ENCODE measurements around the gene MAN1A1. TPM values are rescaled to one million over a fixed set of nuclear protein-coding genes. Genes with fewer than 3 reads are reported as not detected.

MAN1A1 gene
- polyA plus RNA-seq, 1 donor (not counting 4 experiments of a cell fraction or from before 2014, with no cell fraction given): 20.2 TPM

DNA sequence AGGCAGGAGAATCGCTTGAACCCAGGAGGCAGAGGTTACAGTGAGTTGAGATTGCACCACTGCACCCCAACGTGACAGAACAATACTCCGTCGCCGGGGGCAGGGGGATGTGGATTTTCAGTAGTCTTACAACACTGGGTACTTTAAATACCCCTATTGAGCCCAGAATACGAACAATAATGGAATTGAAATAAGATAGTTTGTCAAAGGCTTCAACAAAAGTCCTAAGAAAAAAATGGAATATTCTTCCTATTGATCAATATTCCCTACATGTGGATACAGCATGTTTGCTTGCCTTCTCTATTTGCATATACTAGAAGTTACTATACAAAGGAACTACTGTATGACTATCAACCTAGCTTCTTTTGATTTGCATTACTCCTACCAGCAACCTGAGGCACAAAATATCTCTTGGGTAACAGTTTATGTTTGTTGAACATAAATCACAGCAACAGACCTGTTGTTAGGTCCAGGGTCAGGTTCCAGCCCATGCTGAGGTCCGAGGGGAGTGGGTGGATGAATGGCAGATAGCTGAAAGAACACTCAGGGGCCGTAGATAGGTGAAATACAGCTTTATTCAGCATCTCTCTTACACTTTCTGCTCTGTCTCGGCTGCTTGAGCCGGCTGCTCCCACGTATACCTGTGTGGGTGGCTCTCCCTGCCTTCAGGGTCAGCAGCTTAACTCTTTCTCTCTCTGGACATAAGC, 23.8 kb downstream of the MAN1A1 start:
- TF ChIP-seq EZH2 (IDR thresholded peaks at IDR 0.05; ENCODE audit: low read length): no peak
- TF ChIP-seq, protein P1, sequence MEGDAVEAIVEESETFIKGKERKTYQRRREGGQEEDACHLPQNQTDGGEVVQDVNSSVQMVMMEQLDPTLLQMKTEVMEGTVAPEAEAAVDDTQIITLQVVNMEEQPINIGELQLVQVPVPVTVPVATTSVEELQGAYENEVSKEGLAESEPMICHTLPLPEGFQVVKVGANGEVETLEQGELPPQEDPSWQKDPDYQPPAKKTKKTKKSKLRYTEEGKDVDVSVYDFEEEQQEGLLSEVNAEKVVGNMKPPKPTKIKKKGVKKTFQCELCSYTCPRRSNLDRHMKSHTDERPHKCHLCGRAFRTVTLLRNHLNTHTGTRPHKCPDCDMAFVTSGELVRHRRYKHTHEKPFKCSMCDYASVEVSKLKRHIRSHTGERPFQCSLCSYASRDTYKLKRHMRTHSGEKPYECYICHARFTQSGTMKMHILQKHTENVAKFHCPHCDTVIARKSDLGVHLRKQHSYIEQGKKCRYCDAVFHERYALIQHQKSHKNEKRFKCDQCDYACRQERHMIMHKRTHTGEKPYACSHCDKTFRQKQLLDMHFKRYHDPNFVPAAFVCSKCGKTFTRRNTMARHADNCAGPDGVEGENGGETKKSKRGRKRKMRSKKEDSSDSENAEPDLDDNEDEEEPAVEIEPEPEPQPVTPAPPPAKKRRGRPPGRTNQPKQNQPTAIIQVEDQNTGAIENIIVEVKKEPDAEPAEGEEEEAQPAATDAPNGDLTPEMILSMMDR (optimal IDR thresholded peaks at IDR 0.05 in 1 of 3, IDR thresholded peaks at IDR 0.05 in 1 of 3, conservative IDR thresholded peaks at IDR 0.05 in 1 of 3; ENCODE audit: extremely low read depth in 1 of 3, insufficient read depth in 2 of 3, low read length in 3 of 3): no peak
- Histone ChIP-seq H3K4me2 (ENCODE audit: control insufficient read depth, extremely low read depth, insufficient read depth, low read depth, low read length) (no peak overlapping the region), H3K27me3 (ENCODE audit: control insufficient read depth, extremely low read depth, insufficient read depth, low read length) (no peaks in the 10 kb centered on the region), H3K79me2 (ENCODE audit: control insufficient read depth, insufficient read depth, low read length) (peaks cover 7% of the 10 kb centered on the region), H3K9me1 (ENCODE audit: control insufficient read depth, extremely low read depth, insufficient read depth, low read length) (peaks cover 3% of the 10 kb centered on the region), H3K9ac (ENCODE audit: control insufficient read depth, extremely low read depth, insufficient read depth, low read length) (no peak overlapping the region), H4K20me1 (ENCODE audit: control insufficient read depth, extremely low read depth, insufficient read depth, low read length) (no peaks in the 10 kb centered on the region), H3K27ac (ENCODE audit: control insufficient read depth, insufficient read depth, low read length) (no peak overlapping the region), H3K4me3 (ENCODE audit: control insufficient read depth in 2 of 3, extremely low read depth in 1 of 3, insufficient read depth in 2 of 3, low read depth in 1 of 3, low read length in 3 of 3) (no peak overlapping the region), H3K4me1 (ENCODE audit: control insufficient read depth, extremely low read depth, insufficient read depth, low read length) (peaks cover 13% of the 10 kb centered on the region), H2AFZ (ENCODE audit: control insufficient read depth, low read length) (no peak overlapping the region), H3K9me3 (ENCODE audit: control insufficient read depth, low read depth, low read length) (no peaks in the 10 kb centered on the region), H3K36me3 (ENCODE audit: control insufficient read depth in 2 of 2, extremely low read depth in 1 of 2, insufficient read depth in 2 of 2, low read length in 2 of 2) (no peaks in the 10 kb centered on the region)
- dilution Hi-C loops (cut with MboI; ENCODE audit: extremely low pct_ligation_motif_present, low sequenced_read_pairs): no loop called here
- DNase-seq (ENCODE audit: low read depth, low spot score) (no peak), FAIRE-seq (no peak)

DNA sequence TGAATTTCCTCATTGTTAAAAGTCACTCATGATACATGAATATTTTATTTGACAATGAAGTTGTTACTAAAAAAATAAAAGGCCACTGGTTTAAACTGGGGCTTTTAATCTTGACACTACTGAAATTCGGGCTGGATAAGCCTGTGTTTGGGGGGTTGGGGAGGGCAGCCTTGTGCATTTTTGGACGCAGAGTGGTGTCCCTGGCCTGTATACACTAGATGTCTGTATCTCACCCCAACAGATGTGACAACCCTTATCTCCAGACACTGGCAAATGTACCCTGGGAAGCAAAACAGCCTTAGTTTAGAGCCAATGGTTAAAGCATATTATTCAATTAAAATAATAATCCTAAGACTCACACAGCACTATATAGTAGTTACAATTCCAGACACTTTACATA, 24.8 kb downstream of the MAN1A1 start:
- Histone ChIP-seq H3K4me2 (ENCODE audit: control insufficient read depth, extremely low read depth, insufficient read depth, low read depth, low read length) (no peak overlapping the region), H3K9me1 (ENCODE audit: control insufficient read depth, extremely low read depth, insufficient read depth, low read length) (peaks cover 3% of the 10 kb centered on the region), H3K79me2 (ENCODE audit: control insufficient read depth, insufficient read depth, low read length) (peaks cover 7% of the 10 kb centered on the region), H4K20me1 (ENCODE audit: control insufficient read depth, extremely low read depth, insufficient read depth, low read length) (no peaks in the 10 kb centered on the region), H3K9me3 (ENCODE audit: control insufficient read depth, low read depth, low read length) (no peaks in the 10 kb centered on the region), H3K27me3 (ENCODE audit: control insufficient read depth, extremely low read depth, insufficient read depth, low read length) (no peaks in the 10 kb centered on the region), H3K9ac (ENCODE audit: control insufficient read depth, extremely low read depth, insufficient read depth, low read length) (no peak overlapping the region), H2AFZ (ENCODE audit: control insufficient read depth, low read length) (no peak overlapping the region), H3K4me3 (ENCODE audit: control insufficient read depth in 2 of 3, extremely low read depth in 1 of 3, insufficient read depth in 2 of 3, low read depth in 1 of 3, low read length in 3 of 3) (no peak overlapping the region), H3K36me3 (ENCODE audit: control insufficient read depth in 2 of 2, extremely low read depth in 1 of 2, insufficient read depth in 2 of 2, low read length in 2 of 2) (no peaks in the 10 kb centered on the region), H3K27ac (ENCODE audit: control insufficient read depth, insufficient read depth, low read length) (no peak overlapping the region), H3K4me1 (ENCODE audit: control insufficient read depth, extremely low read depth, insufficient read depth, low read length) (peaks cover 13% of the 10 kb centered on the region)
- FAIRE-seq (no peak), DNase-seq (ENCODE audit: low read depth, low spot score) (no peak)
- dilution Hi-C loops (cut with MboI; ENCODE audit: extremely low pct_ligation_motif_present, low sequenced_read_pairs): no loop called here
- TF ChIP-seq, protein P1 (optimal IDR thresholded peaks at IDR 0.05 in 1 of 3, IDR thresholded peaks at IDR 0.05 in 1 of 3, conservative IDR thresholded peaks at IDR 0.05 in 1 of 3; ENCODE audit: extremely low read depth in 1 of 3, insufficient read depth in 2 of 3, low read length in 3 of 3): no peak
- TF ChIP-seq EZH2 (IDR thresholded peaks at IDR 0.05; ENCODE audit: low read length): no peak

All from keratinocyte (primary cell).